Liver (tissue), 9 donors: Measurements from ENCODE around the gene TAF3. TPM values are rescaled to one million over a fixed set of nuclear protein-coding genes. Genes with fewer than 3 reads are reported as not detected.

Source experiments
- DNase-seq: peaks from one replicate; pipeline ENCODE4 v3.0.0-alpha.2; 2017; ENCODE audit warnings: low spot score
- H3K27ac ChIP-seq, 2 donors: one replicate each; pipeline ENCODE4 v1.7.0; 2013; ENCODE audit warnings: inconsistent platforms in 2 of 2, low read length in 2 of 2, control low read depth in 1 of 2, low read depth in 1 of 2, mild to moderate bottlenecking in 1 of 2
- H3K27me3 ChIP-seq, 4 donors: one replicate each; pipeline versions ENCODE4 v1.6.1 to v1.7.0; 2013; ENCODE audit warnings: low read length in 3 of 4, inconsistent platforms in 1 of 4, mild to moderate bottlenecking in 1 of 4, moderate library complexity in 1 of 4; ENCODE audit not compliant: control insufficient read depth in 4 of 4, insufficient read depth in 4 of 4
- H3K36me3 ChIP-seq, 4 donors: one replicate each; pipeline versions ENCODE4 v1.6.1 to v1.7.0; 2013; ENCODE audit warnings: low read length in 3 of 4, mild to moderate bottlenecking in 3 of 4, low read depth in 1 of 4, moderate library complexity in 1 of 4; ENCODE audit not compliant: control insufficient read depth in 4 of 4, insufficient read depth in 3 of 4
- H3K4me1 ChIP-seq, 4 donors: one replicate each; pipeline versions ENCODE4 v1.6.1 to v1.7.0; 2013; ENCODE audit warnings: low read length in 3 of 4, mild to moderate bottlenecking in 3 of 4, moderate library complexity in 1 of 4; ENCODE audit not compliant: control insufficient read depth in 4 of 4, insufficient read depth in 4 of 4
- H3K4me3 ChIP-seq, 3 donors: one replicate each; pipeline versions ENCODE4 v1.6.1 to v1.7.0; 2013; ENCODE audit warnings: low read length in 3 of 3, control low read depth in 1 of 3, low read depth in 1 of 3, mild to moderate bottlenecking in 1 of 3
- H3K9ac ChIP-seq, 2 donors: one replicate each; pipeline ENCODE4 v1.7.0; 2013; ENCODE audit warnings: low read length in 2 of 2, mild to moderate bottlenecking in 2 of 2, moderate library complexity in 2 of 2, control low read depth in 1 of 2, low read depth in 1 of 2
- H3K9me3 ChIP-seq, 4 donors: one replicate each; pipeline versions ENCODE4 v1.6.1 to v1.7.0; 2013; ENCODE audit warnings: low read length in 3 of 4; ENCODE audit not compliant: control insufficient read depth in 4 of 4
- EGR1 ChIP-seq, 2 donors: IDR thresholded peaks; 2 replicates each; pipeline ENCODE4 v1.6.1; 2016 to 2018; ENCODE audit warnings: antibody characterized with exemption in 2 of 2, low read depth in 2 of 2
- HNF4A ChIP-seq, 2 donors: conservative IDR thresholded peaks; 2 replicates each; pipeline ENCODE4 v1.6.1; 2016; ENCODE audit warnings: antibody characterized with exemption in 2 of 2, mild to moderate bottlenecking in 2 of 2
- HNF4G ChIP-seq: IDR thresholded peaks from 2 replicates; pipeline ENCODE4 v1.6.1; 2016; ENCODE audit warnings: antibody characterized with exemption
- JUND ChIP-seq, 2 donors: IDR thresholded peaks; 2 replicates each; pipeline ENCODE4 v1.6.1; 2016; ENCODE audit warnings: antibody characterized with exemption in 2 of 2
- NR2F2 ChIP-seq: IDR thresholded peaks from 2 replicates; pipeline ENCODE4 v1.6.1; 2016; ENCODE audit warnings: antibody characterized with exemption
- RAD21 ChIP-seq, 2 donors: IDR thresholded peaks; 2 replicates each; pipeline ENCODE4 v1.6.1; 2016; ENCODE audit warnings: antibody characterized with exemption in 2 of 2, mild to moderate bottlenecking in 2 of 2
- SP1 ChIP-seq: IDR thresholded peaks from 2 replicates; pipeline ENCODE4 v1.6.1; 2018; ENCODE audit warnings: antibody characterized with exemption, mild to moderate bottlenecking
- WGBS: extraction: QIAGEN DNeasy Blood & Tissue Kit; methylation state at CpG from one replicate; pipeline ENCODE4 v1.1.7; 2013; 5-methylcytosine and 5-hydroxymethylcytosine counted together
- polyA plus RNA-seq, 2 donors: library from polyadenylated mRNA; stranded (reverse) in 1 of 2; unstranded in 1 of 2; fragments of 200-250 nt in 1 of 2; fragments of >200 nt in 1 of 2; fragmentation: Nextera tagmentation in 1 of 2; extraction: Ambion mirVana in 1 of 2; gene quantifications; one replicate each; pipeline versions ENCODE4 v1.2.1 to v1.2.3, GENCODE V29; 2013 to 2015
- total RNA-seq, 2 donors: library from RNA; depleted of rRNA; stranded (reverse); fragments of >200 nt; gene quantifications; one replicate each; pipeline ENCODE4 v1.2.3, GENCODE V29; 2014
- TF ChIP-seq, protein P1 (sequence below): IDR thresholded peaks from 2 replicates; pipeline ENCODE4 v1.6.1; 2016; ENCODE audit warnings: antibody characterized with exemption, mild to moderate bottlenecking
- TF ChIP-seq, protein P2 (sequence below): IDR thresholded peaks from 2 replicates; pipeline ENCODE4 v1.6.1; 2016; ENCODE audit warnings: antibody characterized with exemption
- donor health status: healthy.
- donor health status: healthy.
- donor health status: healthy.
- donor health status: healthy.
- donor health status: healthy.

Gene TAF3
- total and polyA plus RNA-seq, 4 donors = 1.5 to 3.6 (median 1.9) TPM

DNA sequence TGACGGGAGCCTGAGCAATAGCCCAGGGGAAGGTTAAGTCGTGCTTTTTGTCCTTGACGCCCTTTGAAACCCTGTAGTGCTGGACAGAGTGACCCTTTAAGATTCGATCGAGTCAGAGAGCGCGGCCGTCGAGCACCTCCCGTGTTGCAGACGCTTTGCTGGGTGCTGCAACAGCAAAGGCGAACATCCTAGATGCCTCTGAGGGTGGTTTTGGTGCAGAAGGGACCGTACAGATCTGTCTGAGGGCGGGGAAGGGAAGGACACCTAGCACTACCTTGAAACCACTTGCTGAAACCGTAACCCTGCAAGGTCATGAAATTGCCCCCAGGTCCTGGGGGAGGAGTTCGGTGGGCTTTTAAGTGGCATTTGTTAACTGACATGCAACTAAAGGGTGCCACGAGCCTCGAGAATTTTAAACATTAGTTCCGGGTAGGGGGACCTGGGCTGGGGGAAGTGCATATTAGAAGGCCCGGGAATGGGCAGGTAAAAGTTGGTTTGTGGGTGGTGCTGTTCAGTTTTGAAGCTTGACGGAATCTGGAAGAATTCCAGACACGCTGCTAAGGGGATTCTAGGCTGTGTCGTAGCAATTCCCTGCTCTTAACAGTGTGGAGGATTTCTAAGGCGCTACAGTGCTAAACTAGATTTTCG, 29.5 kb upstream of the TAF3 start:
- H3K9ac ChIP-seq = peak overlapping the region; percentile 76 to 96
- peaks cover 0 to 4% (median 1%) of the 10 kb centered on the region in 4 donors for H3K36me3 ChIP-seq
- peak overlapping the region; percentile 78 to 88 for H3K27ac ChIP-seq
- DNase-seq = no peak
- WGBS = 2% methylated on average over 25 of the region's 25 CpGs
- no peak for TF ChIP-seq HNF4A (conservative IDR thresholded peaks at IDR 0.05)
- TF ChIP-seq, protein P1, sequence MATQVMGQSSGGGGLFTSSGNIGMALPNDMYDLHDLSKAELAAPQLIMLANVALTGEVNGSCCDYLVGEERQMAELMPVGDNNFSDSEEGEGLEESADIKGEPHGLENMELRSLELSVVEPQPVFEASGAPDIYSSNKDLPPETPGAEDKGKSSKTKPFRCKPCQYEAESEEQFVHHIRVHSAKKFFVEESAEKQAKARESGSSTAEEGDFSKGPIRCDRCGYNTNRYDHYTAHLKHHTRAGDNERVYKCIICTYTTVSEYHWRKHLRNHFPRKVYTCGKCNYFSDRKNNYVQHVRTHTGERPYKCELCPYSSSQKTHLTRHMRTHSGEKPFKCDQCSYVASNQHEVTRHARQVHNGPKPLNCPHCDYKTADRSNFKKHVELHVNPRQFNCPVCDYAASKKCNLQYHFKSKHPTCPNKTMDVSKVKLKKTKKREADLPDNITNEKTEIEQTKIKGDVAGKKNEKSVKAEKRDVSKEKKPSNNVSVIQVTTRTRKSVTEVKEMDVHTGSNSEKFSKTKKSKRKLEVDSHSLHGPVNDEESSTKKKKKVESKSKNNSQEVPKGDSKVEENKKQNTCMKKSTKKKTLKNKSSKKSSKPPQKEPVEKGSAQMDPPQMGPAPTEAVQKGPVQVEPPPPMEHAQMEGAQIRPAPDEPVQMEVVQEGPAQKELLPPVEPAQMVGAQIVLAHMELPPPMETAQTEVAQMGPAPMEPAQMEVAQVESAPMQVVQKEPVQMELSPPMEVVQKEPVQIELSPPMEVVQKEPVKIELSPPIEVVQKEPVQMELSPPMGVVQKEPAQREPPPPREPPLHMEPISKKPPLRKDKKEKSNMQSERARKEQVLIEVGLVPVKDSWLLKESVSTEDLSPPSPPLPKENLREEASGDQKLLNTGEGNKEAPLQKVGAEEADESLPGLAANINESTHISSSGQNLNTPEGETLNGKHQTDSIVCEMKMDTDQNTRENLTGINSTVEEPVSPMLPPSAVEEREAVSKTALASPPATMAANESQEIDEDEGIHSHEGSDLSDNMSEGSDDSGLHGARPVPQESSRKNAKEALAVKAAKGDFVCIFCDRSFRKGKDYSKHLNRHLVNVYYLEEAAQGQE = no peak
- peak; percentile 0 for TF ChIP-seq SP1
- no peaks in the 10 kb centered on the region for H3K9me3 ChIP-seq
- H3K4me1 ChIP-seq = peaks cover 14 to 37% (median 26%) of the 10 kb centered on the region in 4 donors
- peak overlapping the region; percentile 78 to 99 (median 96) for H3K4me3 ChIP-seq
- H3K27me3 ChIP-seq = no peaks in the 10 kb centered on the region

DNA sequence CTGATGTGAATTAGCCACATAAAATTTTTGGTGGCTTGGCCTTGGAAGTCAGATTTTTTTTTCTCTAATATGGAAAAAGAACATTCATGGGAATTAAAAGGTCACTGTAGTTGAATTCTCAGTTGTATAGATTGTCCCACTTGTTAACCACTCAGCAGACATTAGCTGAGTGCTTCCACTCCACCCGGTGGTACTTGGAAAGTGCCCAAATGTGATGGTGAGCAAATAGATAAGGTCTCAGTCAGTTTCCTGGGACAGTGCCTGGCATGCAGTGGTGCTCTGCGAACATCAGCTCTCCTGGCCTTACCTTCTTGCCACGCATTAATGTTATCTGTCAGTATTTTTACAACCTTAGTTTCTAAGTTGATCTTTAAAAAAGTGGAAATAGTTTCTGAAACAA, 28.9 kb upstream of the TAF3 start:
- peaks cover 14 to 40% (median 28%) of the 10 kb centered on the region in 4 donors for H3K4me1 ChIP-seq
- H3K4me3 ChIP-seq = peak overlapping the region; percentile 78 to 99 (median 96)
- H3K27ac ChIP-seq = no peak overlapping the region
- no peaks in the 10 kb centered on the region for H3K9me3 ChIP-seq
- peak overlapping the region; percentile 76 to 96 for H3K9ac ChIP-seq
- TF ChIP-seq, protein P1 = no peak
- no peak for TF ChIP-seq HNF4A (conservative IDR thresholded peaks at IDR 0.05)
- no peak for TF ChIP-seq EGR1 (IDR thresholded peaks at IDR 0.05; ENCODE audit: low read depth in 2 of 2)
- TF ChIP-seq, protein P2, sequence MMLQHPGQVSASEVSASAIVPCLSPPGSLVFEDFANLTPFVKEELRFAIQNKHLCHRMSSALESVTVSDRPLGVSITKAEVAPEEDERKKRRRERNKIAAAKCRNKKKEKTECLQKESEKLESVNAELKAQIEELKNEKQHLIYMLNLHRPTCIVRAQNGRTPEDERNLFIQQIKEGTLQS = no peak
- WGBS = 15% methylated on average over 3 of the region's 3 CpGs
- no peak for DNase-seq
- peaks cover 0 to 4% (median 1%) of the 10 kb centered on the region in 4 donors for H3K36me3 ChIP-seq
- H3K27me3 ChIP-seq = no peaks in the 10 kb centered on the region

DNA sequence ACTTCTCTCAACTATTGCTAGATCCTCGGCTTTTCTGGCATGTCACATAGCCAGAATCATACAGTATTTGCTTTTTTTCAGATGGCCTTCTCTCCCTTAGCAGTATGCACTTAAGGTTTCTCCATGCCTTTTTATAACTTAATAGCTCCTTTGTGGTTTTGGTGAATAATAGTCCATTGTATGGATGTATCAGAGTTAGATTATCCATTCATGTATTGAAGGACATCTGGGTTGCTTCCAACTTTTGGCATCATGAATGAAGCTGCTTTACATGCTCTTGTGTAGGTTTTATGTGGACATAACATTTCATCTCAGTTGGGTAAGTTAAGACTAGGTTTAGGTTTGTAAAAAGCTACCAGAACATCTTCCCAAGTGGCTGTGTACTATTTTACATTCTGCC, 25.8 kb upstream of the TAF3 start:
- TF ChIP-seq JUND (IDR thresholded peaks at IDR 0.05) (no peak), NR2F2 (no peak), RAD21 (IDR thresholded peaks at IDR 0.05) (no peak), HNF4G (no peak), SP1 (no peak)
- TF ChIP-seq, protein P2 = no peak
- Histone ChIP-seq H3K27ac (no peak overlapping the region), H3K27me3 (no peaks in the 10 kb centered on the region), H3K36me3 (peaks cover 0 to 13% (median 8%) of the 10 kb centered on the region in 4 donors), H3K9me3 (no peaks in the 10 kb centered on the region), H3K9ac (no peak overlapping the region), H3K4me1 (peaks cover 6 to 39% (median 22%) of the 10 kb centered on the region in 4 donors), H3K4me3 (no peak overlapping the region)
- 88% methylated on average over 1 of the region's 1 CpG for WGBS
- DNase-seq = no peak
